Aorta (tissue), 5 donors: ENCODE results near the gene RALGAPA2. TPM values are rescaled to one million over a fixed set of nuclear protein-coding genes. Genes with fewer than 3 reads are reported as not detected.

Experiments used
- ATAC-seq: fragments of 200-7000 bp; cut with Tn5 transposase; one replicate; pipeline ENCODE4 v1.9.1; 2022; ENCODE audit warnings: moderate library complexity; ENCODE audit not compliant: low FRiP score
- DNase-seq, 2 donors: peaks; one replicate each; pipeline ENCODE4 v3.0.0-alpha.2; 2020
- H3K27ac ChIP-seq, 2 donors: one replicate each; pipeline ENCODE4 v1.5.1; 2013; ENCODE audit warnings: low read length in 2 of 2, mild to moderate bottlenecking in 2 of 2, moderate library complexity in 2 of 2, control low read depth in 1 of 2, inconsistent platforms in 1 of 2, low read depth in 1 of 2
- H3K27me3 ChIP-seq, 2 donors: one replicate each; pipeline ENCODE4 v1.6.1; 2013; ENCODE audit warnings: control low read depth in 1 of 2, low read length in 1 of 2, mild to moderate bottlenecking in 1 of 2, moderate library complexity in 1 of 2; ENCODE audit not compliant: insufficient read depth in 2 of 2, control insufficient read depth in 1 of 2
- H3K36me3 ChIP-seq, 2 donors: one replicate each; pipeline ENCODE4 v1.6.1; 2013; ENCODE audit warnings: control low read depth in 1 of 2, low read length in 1 of 2, mild to moderate bottlenecking in 1 of 2; ENCODE audit not compliant: insufficient read depth in 2 of 2, control insufficient read depth in 1 of 2
- H3K4me1 ChIP-seq, 2 donors: one replicate each; pipeline ENCODE4 v1.6.1; 2013; ENCODE audit warnings: low read length in 2 of 2, control low read depth in 1 of 2, mild to moderate bottlenecking in 1 of 2, moderate library complexity in 1 of 2; ENCODE audit not compliant: insufficient read depth in 2 of 2, control insufficient read depth in 1 of 2
- H3K4me3 ChIP-seq, 2 donors: one replicate each; pipeline ENCODE4 v1.5.1; 2013; ENCODE audit warnings: low read length in 2 of 2, control low read depth in 1 of 2, mild to moderate bottlenecking in 1 of 2
- H3K9me3 ChIP-seq: one replicate; pipeline ENCODE4 v1.6.1; 2013; ENCODE audit warnings: mild to moderate bottlenecking, low read length; ENCODE audit not compliant: control insufficient read depth
- WGBS, 2 donors: extraction: QIAGEN DNeasy Blood & Tissue Kit; methylation state at CpG; one replicate each; pipeline ENCODE4 v1.1.7; 2013; 5-methylcytosine and 5-hydroxymethylcytosine counted together
- intact Hi-C, 2 donors: fragments of 100-400 bp; cut with DNase I; formaldehyde crosslinking; loops; one replicate each; pipeline versions ENCODE4 v1.14.2 to v1.15.0; 2022
- polyA plus RNA-seq, 2 donors: library from polyadenylated mRNA; stranded (reverse); fragments of 200-250 nt; gene quantifications; one replicate each; pipeline ENCODE4 v1.2.3, GENCODE V29; 2013
- total RNA-seq, 2 donors: library from RNA; stranded (reverse); fragmentation: NEBNext Ultra II Directional; extraction: Animal tissue kit (Norgen Biotek cat#: 25700); gene quantifications; one replicate each; pipeline ENCODE4 v1.2.1, GENCODE V29; 2021
- donor health status: healthy with polysubstance abuse.
- donor health status: Bipolar disorder and iron deficiency.
- donor health status: DM: no; HTN: no; CAD: no.
- donor health status: DM: no; HTN: no; CAD: no.
- donor health status: DM: yes; HTN: yes; CAD: no.

RALGAPA2 gene
- total and polyA plus RNA-seq, 4 donors = 2.2 to 62.3 (median 19.2) TPM

DNA sequence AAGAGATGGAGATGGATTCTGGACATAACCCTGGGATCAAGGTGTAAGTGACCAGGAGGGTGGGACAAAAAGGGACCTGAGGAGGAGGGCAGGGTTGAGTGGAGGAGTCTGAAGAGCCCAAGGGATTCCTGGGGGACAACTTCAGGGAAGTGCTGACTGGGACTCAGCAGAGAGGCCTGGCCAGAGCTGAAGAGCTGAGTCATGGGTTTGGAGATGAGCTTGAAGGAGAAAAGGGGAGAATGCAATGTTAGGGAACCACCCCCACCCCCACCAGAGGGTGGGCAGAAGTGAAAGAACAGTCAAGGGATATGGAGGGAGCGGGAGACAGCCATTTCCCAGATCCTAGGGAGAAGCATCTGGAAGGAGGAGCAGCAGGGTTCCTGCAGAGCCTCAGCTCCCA lies 289.3 kb downstream of the RALGAPA2 start:
- H3K27me3 ChIP-seq = no peaks in the 10 kb centered on the region
- ATAC-seq (no peak), DNase-seq (no peak)
- no peaks in the 10 kb centered on the region for H3K4me1 ChIP-seq
- H3K36me3 ChIP-seq = peaks cover 0 to 4% of the 10 kb centered on the region in 2 donors
- H3K4me3 ChIP-seq = no peak overlapping the region
- no peaks in the 10 kb centered on the region for H3K9me3 ChIP-seq
- intact Hi-C loops = no loop called here
- no peak overlapping the region for H3K27ac ChIP-seq
- 94 to 100% methylated on average over 1 of the region's 1 CpG for WGBS, 2 donors

DNA sequence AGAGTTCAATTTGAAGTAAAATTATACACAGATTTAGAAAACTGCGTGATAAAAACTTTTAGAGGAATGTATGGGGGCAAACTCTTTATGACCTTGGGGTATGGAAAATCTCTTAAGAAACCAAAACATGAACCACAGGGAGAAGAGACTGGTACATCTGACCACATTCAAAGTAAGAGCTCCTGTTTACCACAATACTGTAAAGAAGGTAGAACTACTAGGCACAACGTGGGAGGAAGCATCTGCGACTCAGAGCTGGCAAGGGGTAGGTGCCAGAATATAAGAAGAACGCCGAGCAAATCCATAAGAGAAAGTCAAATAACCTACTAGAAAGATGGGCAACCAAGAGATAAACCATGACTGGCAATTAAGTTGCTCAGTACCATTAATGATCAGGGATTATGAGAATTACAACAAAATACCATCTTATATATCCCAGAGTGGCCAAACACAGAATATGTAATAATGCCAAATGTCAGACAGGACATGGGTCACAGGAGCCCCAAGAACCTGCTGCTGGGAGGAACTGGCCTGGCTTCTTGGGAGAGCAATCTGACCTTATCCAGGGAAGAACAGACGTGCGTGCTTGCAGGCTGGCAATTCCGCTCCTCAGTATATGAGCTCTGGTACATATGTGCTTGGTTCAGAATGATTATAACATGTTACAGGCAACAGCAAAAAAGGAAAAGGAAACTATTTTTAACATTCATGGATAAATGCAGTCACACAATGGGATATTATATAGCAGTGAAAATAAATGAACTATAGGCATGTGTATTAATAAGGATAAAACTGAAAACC lies 294.4 kb downstream of the RALGAPA2 start:
- no peaks in the 10 kb centered on the region for H3K9me3 ChIP-seq
- no peaks in the 10 kb centered on the region for H3K27me3 ChIP-seq
- intact Hi-C loops = no loop called here
- DNase-seq (no peak), ATAC-seq (no peak)
- H3K36me3 ChIP-seq = peaks cover 0 to 4% of the 10 kb centered on the region in 2 donors
- no peak overlapping the region for H3K4me3 ChIP-seq
- no peaks in the 10 kb centered on the region for H3K4me1 ChIP-seq
- 95 to 96% methylated on average over 8 of the region's 8 CpGs for WGBS, 2 donors
- H3K27ac ChIP-seq = no peak overlapping the region

DNA sequence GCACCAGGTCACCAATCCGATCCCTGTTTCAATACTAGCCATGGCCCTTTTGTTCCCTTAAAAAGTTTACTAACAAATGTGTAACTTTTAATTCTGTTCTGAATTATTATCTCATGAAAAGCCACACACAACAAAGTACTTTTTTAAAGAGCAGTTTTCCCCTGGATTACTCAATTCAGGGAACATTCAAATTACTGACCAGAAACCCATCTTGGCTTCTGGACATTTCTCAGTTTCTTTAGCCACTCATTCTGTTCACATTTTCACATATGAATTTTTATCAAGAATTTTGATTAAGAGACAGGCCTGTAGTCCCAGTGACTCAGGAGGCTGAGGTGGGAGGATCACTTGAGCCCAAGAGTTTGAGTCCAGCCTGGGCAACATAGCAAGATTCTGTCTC lies 297.1 kb downstream of the RALGAPA2 start:
- intact Hi-C loops = no loop called here
- H3K4me3 ChIP-seq = no peak overlapping the region
- H3K36me3 ChIP-seq = peaks cover 0 to 3% of the 10 kb centered on the region in 2 donors
- H3K27me3 ChIP-seq = no peaks in the 10 kb centered on the region
- no peak for DNase-seq
- no peak overlapping the region for H3K27ac ChIP-seq
- no peaks in the 10 kb centered on the region for H3K4me1 ChIP-seq
- WGBS, 2 donors = 93 to 100% methylated on average over 1 of the region's 1 CpG
- no peaks in the 10 kb centered on the region for H3K9me3 ChIP-seq
- ATAC-seq = no peak

DNA sequence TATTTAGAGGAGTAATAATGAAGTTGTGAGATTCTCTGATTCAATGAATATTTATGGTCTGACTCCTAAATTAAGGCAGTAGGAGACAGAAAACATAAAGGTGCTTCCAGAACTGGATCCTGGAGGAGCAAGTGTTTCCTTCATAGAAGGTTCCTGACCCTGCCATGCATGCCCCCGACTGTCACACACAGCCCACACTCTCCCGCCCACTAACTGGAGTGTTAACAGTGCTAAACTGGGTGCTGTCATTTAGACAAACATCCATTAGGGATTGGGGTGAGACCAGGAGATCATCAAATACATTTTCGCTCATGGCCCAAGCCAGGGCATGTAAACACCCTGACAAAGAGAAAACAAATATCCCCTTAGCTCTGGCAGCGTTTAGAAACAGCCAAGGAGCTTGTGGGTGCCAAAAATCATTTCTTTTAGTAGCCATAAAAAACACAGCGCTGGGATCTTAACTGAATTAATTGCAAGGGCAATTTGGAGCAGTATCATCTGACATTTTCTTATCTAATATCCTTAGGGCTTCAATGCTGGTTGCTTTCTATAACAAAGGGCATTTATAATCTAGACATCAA lies 297.7 kb downstream of the RALGAPA2 start:
- Histone ChIP-seq H3K9me3 (no peaks in the 10 kb centered on the region), H3K27me3 (no peaks in the 10 kb centered on the region), H3K4me3 (no peak overlapping the region), H3K27ac (no peak overlapping the region), H3K4me1 (no peaks in the 10 kb centered on the region), H3K36me3 (no peaks in the 10 kb centered on the region)
- WGBS, 2 donors = 68 to 70% methylated on average over 5 of the region's 5 CpGs
- intact Hi-C loops = no loop called here
- no peak for DNase-seq
- no peak for ATAC-seq

DNA sequence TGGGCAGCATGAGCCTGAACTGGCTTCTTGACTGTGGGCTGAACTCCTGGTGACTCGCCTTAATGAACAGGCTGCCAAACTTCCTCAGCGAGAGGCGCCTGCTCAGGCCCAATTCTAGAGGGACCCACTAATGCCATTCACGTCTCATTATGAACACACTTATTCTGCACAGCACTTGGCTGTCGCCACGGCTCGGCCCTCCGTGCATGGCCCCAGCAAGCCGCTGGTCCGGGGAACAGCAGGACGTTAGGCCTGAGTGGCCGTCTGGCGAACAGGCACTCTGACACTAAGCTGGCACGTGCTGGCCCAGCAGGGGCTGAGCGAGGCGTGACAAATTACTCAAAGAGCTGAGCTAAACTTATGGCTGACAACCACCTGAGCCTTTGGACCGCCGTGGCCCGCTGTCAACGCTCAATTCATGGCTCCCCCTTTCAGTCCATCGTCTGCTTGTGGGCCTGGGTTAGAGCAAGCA lies 298.6 kb downstream of the RALGAPA2 start:
- H3K27ac ChIP-seq = no peak overlapping the region
- DNase-seq = no peak
- H3K27me3 ChIP-seq = no peaks in the 10 kb centered on the region
- intact Hi-C loops = no loop called here
- H3K4me3 ChIP-seq = no peak overlapping the region
- no peak for ATAC-seq
- 64 to 74% methylated on average over 21 of the region's 21 CpGs for WGBS, 2 donors
- H3K9me3 ChIP-seq = no peaks in the 10 kb centered on the region
- no peaks in the 10 kb centered on the region for H3K36me3 ChIP-seq
- no peaks in the 10 kb centered on the region for H3K4me1 ChIP-seq

DNA sequence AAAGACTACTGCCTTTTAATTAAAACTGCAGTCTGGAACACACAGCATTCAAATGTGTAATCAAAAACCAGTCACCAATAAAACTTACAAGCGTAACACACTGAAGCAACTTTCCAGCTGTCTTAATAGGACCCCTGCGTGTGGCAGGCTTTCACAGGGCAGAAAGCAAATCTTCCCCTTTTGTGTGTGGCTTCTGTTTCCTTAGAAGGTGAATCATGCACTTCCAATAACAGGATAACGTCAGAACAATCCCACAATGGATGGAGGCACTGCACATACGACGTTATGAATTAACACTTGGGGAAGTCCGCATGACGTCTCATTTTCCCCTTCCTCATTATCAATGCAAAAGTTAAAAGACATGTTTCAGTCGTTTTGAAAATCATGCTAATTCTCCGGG lies 299.7 kb downstream of the RALGAPA2 start:
- DNase-seq = no peak
- WGBS, 2 donors = 87 to 88% methylated on average over 9 of the region's 9 CpGs
- ATAC-seq = no peak
- no peak overlapping the region for H3K4me3 ChIP-seq
- no peaks in the 10 kb centered on the region for H3K27me3 ChIP-seq
- no peaks in the 10 kb centered on the region for H3K4me1 ChIP-seq
- intact Hi-C loops = no loop called here
- no peak overlapping the region for H3K27ac ChIP-seq
- no peaks in the 10 kb centered on the region for H3K9me3 ChIP-seq
- H3K36me3 ChIP-seq = no peaks in the 10 kb centered on the region

DNA sequence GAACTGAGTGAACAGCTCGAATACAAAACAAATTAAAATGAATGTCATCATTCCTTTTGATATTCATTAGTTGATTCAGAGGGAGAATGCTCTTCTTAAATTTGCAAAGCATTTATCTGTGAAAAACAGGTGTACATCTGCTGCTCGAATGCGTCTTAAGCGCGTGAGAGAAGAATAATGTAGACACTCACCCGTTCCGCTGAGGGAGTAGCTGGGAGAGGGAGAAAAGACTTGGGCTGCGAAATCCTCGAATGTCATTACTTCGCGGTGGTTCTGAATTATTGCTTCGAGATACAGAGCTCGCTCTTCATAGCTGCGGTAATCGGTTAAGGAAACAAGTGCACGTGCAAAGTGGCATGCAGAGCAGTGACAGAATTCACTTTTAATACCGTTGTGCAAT lies 300.6 kb downstream of the RALGAPA2 start:
- DNase-seq (no peak), ATAC-seq (no peak)
- no peak overlapping the region for H3K4me3 ChIP-seq
- H3K4me1 ChIP-seq = no peaks in the 10 kb centered on the region
- WGBS, 2 donors = 92 to 95% methylated on average over 17 of the region's 17 CpGs
- no peaks in the 10 kb centered on the region for H3K36me3 ChIP-seq
- no peaks in the 10 kb centered on the region for H3K9me3 ChIP-seq
- no peak overlapping the region for H3K27ac ChIP-seq
- no peaks in the 10 kb centered on the region for H3K27me3 ChIP-seq
- intact Hi-C loops = no loop called here

DNA sequence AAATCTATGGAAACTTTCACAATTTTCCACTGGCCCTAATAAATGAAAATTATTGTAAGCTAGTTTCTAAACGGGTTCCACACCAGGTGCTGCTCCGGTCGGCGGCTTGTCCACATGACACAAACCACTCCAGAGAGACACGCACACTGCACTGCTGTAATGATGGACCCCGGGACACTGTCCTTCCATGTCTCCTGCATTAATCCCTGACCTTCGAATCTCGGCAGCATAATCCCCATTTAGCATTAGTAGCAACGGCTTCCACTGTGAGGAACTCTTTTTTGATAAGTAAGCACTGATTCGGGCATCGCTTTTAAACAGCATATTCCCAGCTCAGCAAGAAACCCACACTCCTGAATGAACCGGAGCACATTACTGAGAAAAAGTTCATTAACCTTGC lies 301.0 kb downstream of the RALGAPA2 start:
- 88 to 89% methylated on average over 12 of the region's 12 CpGs for WGBS, 2 donors
- Histone ChIP-seq H3K9me3 (no peaks in the 10 kb centered on the region), H3K27ac (no peak overlapping the region), H3K27me3 (no peaks in the 10 kb centered on the region), H3K4me3 (no peak overlapping the region), H3K36me3 (no peaks in the 10 kb centered on the region), H3K4me1 (no peaks in the 10 kb centered on the region)
- DNase-seq = no peak
- ATAC-seq = no peak
- intact Hi-C loops = no loop called here

DNA sequence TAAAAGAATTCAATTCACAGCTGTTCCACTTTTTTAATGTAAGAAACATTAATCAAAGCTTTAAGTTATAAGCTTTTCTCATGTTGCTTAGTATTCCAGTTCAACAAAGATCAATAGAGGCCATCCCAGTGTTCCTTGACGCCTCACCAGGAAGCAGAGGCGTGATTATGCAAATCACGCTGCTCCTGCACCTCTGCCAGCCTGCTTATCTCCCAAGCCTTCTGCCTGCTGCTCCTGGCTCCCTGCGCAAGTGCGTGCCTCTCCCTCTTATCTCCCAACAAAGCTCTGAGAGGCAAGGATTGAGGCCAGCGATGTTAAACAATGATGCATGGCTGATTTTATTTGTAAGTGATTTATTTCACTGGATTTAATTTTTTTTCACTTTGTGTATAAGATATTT lies 301.8 kb downstream of the RALGAPA2 start:
- no peaks in the 10 kb centered on the region for H3K9me3 ChIP-seq
- intact Hi-C loops = no loop called here
- DNase-seq (no peak), ATAC-seq (no peak)
- no peaks in the 10 kb centered on the region for H3K4me1 ChIP-seq
- no peak overlapping the region for H3K27ac ChIP-seq
- H3K4me3 ChIP-seq = no peak overlapping the region
- H3K36me3 ChIP-seq = no peaks in the 10 kb centered on the region
- H3K27me3 ChIP-seq = no peaks in the 10 kb centered on the region
- 38 to 50% methylated on average over 6 of the region's 6 CpGs for WGBS, 2 donors
